ENCODE data around the gene CNFN.

Gene CNFN

DNA sequence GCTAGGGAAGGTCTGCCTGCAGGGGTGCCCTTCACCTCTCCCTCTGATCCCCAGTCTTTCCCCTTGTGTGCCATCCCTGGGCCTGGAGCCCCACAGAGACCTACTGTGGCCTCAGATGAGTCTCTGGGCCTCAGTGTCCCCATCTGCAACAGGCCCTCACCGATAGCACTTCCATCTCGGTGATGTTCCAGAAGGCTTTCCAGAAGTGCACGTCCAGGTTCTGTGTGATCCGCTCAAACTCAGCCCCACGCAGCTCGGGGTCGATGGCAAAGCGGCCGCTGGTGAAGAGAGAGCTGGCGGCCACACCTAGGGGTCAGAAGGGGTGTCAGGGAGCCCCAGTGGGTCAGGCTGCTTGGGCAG, 17.7 kb upstream of the CNFN start:
- DNase-seq: no peak

DNA sequence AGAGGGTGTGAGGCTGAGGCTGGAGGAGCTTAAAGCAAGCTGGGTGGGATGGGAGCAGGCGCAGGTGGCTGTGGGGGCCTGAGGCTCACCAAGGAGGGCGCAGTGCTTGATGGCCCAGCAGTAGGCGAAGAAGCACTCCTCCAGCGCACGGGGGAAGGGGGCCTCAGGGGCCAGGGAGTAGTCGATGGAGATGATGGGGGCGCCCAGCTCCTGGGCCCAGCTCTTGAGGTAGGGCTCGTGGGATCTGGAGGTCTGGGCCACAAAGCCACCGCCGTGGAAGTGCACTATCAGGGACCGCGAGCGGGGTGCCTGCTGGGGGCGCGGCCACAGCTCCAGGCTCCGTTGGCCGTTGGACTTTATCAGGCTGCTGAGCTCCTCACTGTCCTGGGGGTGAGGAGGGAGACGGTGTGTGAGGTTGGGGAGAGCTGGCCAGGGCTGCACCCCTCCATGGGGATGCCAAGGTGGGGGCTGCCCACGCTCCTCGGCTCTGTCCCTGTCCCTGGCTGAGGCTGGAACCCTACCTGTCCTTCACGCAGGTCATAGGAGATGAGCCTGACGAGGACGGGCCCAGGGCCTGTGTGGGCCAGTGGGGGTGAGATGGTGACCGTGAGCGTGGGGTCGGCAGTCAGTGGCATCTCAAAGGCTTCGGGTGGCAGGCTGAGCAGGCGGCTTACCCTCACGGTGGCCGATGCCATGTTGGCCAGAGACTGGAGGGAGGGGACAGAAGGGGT, 17.2 kb upstream of the CNFN start:
- DNase-seq: no peak

GRCh38 chr19:42406111-42406510, 16.0 kb upstream of the CNFN start:
- no peak for DNase-seq

DNA sequence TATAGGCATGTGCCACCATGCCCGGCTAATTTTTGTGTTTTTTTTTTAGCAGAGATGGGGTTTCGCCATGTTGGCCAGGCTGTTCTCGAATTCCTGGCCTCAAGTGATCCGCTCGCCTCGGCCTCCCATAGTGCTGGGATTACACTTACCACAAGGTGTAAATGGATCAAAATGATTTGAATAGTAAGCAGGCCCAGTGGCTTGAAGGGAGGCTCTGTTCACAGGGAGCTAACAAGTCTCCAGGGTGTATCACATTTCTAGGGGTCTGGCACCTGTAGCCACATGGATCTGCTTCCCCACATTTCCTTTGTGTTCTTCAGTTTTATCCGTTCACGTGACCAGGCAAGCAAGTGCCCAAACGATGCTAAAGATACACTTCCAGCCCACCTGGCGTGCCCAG, 13.5 kb upstream of the CNFN start:
- no peak for DNase-seq

DNA sequence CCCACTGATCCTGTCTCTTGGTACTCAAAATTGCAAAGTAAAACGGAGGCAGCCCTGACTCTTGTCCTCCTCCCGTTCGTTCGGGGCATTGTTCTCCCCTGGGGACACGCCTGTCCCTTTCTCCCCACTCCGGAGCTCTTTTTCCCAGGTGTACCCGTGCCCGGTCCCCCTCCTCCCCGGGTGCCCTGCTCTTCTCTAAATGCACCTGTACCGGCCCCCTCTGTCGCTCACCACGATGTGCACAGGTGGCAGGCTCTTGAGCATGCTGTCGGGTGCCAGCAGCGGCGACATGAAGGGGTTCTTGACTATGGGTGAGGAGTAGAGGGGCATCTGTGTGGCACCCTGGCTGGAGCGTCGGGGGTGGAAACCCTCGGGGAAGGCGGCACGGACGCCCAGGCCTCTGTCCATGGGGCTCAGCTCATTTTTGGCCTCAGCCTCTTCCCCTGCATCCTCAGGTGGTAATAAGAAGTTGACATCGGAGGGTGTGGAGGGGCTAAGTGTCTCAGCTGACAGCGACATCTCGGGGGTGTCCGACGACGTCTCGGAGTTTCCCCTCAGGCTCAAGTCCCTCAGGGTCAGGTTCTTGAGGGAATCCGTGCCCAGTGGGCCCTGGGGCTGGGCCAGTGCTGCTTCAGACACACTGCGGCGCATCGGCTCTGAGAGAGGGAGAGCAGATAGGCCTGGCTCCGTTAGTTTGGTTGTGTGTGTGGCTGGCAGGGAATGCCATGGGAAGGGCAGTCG, 12.4 kb upstream of the CNFN start:
- no peak for DNase-seq

DNA sequence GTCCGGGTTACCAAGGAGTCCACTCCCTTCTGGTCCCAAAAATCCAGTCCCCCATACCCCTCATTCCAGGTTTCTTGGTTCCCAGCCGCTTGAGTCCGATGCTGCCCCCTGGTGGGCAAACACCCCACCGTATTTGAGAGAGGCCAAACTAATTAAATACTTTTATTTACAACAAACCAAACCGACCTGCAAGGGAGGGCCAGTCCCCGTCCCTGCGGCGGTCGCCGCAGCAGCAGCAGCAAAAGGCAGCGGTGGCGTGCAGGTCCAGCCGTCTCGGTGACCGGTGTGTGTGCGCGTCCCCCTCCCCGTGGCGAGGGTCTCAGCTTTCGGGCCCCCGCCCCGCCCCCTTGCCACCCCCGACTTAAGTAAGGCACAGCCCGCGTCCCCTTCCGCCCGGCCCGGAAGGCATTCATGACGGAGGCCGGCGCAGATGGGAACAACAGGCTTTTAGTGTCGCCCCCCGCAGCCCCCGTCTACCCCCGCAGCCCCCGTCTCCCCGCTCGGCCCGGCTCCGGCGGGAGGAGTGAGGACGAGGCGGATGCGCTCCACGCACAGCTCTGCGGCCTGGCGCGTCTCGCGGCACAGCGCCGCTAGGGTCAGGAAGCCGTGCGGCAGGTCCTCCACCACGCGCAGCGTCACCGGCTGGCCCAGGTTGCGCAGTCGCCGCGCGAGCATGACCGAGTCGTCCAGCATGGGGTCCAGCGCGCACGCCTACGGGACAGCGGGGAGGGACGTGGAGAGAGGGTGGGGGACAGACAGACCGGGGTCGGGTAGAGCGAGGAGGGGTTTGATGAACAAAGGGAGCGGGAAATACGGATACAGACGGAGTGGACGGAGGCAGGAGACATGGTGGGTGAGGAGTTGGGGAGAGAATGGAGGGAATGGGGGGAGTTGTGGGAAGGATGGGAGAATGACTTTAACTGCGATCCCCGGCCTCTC, 11.5 kb upstream of the CNFN start:
- DNase-seq: peak; percentile 38

GRCh38 chr19:42400404-42400803, 10.3 kb upstream of the CNFN start:
- DNase-seq: no peak

- DNase-seq: no peak
Measured at GRCh38 chr19:42397263-42398166, 7.4 kb upstream of the CNFN start.

- DNase-seq: peak; percentile 98
Measured at GRCh38 chr19:42396381-42397262, 6.5 kb upstream of the CNFN start.

DNA sequence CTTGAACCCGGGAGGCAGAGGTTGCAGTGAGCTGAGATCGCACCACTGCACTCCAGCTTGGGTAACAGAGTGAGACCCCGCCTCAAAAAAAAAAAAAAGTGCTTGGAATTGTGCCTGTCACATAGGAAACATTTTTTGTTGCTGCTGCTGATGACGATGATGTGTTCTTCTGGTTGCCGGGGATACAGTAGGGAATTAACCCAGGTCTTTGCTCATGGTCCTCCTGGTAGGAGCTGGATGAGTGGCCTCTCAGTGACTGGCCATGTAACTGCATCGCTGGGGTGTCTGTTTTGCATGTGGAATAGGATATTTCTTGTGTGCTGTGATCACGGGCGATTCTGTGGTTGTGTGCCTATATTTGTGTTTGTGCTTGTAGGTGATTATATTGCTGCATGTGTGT, 4.7 kb upstream of the CNFN start:
- no peak for DNase-seq

DNA sequence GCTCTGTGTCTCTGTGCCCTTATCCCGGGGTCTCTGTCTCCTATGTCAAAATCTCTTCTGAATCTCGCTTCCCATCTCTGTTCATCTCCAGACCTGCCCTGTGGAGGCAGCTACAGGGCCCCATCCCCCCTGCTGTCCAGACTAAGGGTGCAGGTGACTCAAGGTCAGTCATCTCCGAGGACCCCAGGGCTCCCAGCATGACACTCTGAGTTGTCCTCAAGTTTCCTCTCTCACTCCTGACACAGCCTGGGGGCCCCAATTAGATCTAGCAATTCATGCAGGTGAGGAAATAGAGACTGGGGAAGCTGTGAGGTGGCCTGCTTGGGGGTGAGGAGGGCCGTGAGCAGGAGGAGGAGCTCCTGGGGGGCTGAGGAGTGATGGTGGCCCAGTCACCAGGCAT, 2.1 kb upstream of the CNFN start:
- no peak for DNase-seq

GRCh38 chr19:42388851-42389489, 1.1 kb downstream of the CNFN start:
- no peak for DNase-seq

- peak; percentile 80 for DNase-seq
Measured at GRCh38 chr19:42386974-42387707, 3.0 kb downstream of the CNFN start.

GRCh38 chr19:42380155-42380554, 9.9 kb downstream of the CNFN start:
- no peak for DNase-seq

DNA sequence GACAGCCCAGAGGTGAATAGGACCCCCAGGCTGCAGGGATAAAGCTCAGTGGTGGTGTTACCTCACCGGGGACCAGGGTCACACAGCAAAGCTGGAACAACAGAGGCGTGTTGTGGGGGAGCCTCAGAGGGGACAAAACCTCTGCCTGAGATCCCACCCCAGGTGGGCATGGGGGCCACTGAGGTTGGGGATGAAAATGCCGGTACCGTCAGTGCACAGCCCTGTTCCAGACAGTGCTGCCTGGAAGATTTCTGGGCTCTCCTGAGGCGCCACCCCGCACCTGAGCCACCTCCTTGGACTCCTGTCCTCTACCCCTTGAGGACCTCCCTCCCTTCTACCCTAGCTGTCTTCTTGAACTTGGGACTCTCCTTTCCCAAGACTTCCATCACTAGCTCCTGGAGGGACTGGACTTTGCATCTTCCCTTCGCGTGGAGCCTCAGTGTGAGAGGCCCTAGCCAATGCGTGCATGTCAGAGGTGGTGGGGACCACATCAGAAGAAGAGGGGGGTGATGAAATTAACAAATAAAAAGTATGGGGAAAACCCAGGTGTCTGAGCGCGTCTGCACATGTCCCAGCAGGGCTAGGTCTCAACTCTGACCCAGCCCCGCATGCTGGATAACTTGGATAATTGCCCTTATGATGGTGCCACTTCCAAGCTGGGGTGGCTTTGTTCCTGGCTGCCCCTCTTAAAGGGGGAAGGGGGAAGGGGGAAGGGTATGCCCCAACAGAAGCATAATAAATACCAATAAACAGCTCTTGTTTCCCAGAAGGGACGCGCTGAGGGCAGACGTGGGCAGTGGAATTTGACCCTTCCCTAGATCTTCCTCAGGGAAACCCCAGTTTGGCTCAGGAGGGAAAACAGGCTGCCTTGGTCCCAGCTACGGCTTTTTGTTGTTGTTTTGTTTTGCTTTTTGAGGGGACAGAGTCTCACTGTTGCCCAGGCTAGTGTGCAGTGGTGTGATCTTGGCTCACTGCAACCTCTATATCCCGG, 11.6 kb downstream of the CNFN start:
- DNase-seq: no peak

DNA sequence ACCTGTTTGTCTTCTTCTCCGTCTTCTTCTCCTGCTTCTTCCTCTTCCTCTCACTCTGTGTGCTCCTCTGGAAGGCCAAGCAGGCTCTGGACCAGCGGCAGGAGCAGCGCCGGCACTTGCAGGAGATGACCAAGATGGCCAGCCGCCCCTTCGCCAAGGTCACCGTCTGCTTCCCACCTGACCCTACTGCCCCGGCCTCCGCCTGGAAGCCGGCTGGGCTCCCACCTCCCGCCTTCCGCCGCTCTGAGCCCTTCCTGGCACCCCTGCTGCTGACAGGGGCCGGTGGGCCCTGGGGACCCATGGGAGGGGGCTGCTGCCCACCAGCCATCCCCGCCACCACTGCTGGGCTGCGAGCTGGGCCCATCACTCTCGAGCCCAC, 13.9 kb downstream of the CNFN start:
- no peak for DNase-seq

DNA sequence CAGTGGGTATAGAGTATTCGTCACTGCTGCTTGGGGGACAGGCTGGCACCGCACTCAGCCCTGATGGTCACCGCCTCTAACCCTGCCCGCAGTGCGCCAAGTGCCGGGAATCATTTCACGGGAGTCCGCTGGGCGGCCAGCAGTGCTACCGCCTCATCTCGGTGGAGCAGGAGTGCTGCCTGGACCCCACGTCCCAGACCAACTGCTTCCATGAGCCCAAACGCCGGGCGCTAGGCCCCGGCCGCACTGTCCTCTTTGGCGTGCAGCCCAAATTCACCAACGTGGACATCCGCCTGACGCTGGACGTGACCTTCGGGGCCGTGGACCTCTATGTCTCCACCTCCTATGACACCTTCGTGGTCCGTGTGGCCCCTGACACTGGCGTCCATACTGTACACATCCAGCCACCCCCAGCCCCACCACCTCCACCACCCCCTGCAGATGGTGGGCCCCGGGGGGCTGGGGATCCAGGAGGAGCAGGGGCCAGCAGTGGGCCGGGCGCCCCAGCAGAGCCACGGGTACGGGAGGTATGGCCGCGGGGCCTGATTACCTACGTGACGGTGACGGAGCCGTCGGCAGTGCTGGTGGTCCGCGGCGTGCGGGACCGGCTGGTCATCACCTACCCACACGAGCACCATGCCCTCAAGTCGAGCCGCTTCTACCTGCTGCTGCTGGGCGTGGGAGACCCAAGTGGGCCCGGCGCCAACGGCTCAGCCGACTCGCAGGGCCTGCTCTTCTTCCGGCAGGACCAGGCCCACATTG, 14.5 kb downstream of the CNFN start:
- no peak for DNase-seq

DNA sequence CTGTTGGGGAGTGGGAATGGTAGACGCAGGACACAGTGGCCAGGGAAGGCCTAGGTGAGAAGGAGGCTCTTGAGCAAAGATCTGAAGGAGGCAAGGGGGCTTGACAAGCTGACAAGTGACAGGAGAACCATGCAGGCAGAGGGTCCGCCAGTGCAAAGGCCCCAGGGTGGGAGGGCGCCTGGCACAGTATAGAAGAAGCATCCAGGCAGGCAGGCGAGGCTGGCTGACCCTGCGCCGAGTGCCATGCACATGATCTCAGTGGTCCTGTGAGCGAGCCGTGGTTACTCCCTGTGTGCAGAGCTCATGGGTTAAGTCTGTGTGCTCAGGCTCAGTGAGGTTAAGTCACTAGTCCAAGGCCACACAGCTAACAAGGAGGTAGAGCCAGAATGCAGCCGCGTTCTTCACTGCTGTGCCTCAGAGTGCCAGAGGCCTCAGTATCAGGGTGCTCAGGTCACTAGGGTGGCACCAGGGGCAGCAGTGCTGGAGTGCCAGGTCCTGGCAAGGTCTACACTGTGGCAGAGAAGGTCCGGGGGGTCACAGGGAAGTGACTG, 15.2 kb downstream of the CNFN start:
- no peak for DNase-seq
